ENCODE measurements around the gene TMEM186. TPM values are rescaled to one million over a fixed set of nuclear protein-coding genes. Genes with fewer than 3 reads are reported as not detected.
"Not testable (repeated sequence)": the region's sequence is repeated elsewhere in the genome, so short reads cannot be mapped to it uniquely, and the experiment has no call there.

TMEM186 gene
- total RNA-seq = 10 to 100 TPM; 11.9 to 12.6 TPM

GRCh38 chr16:8797364-8798173 lies at the start of gene TMEM186, which contains the start of gene PMM2:
TSS of gene TMEM186 (minus strand) at chr16:8797639. CDS start at chr16:8797614, 25 bp downstream.
TSS of gene PMM2 (plus strand) at chr16:8797839. CDS start at chr16:8797883, 44 bp downstream.
- H3K27me3 Mint-ChIP-seq = no peaks in the 10 kb centered on the region
- H3K36me3 Mint-ChIP-seq = peaks cover 8% of the 10 kb centered on the region
- H3K27ac Mint-ChIP-seq = peak within 1 kb of the TSS; percentile 89
- H3K4me3 Mint-ChIP-seq = peak within 1 kb of the TSS; percentile 93
- ATAC-seq (ENCODE audit: low read depth) (peak; percentile 98), DNase-seq (peak; percentile 90)
- POLR2A ChIA-PET = interaction anchor here (0.8 to 3.4 kb wide), 8 partner anchors 19 to 294 kb away, joined by 3 to 44 read pairs (median 4); partner anchors contain the start of genes ABAT, CARHSP1 and HAPSTR1
- peaks cover 34% of the 10 kb centered on the region for H3K4me1 Mint-ChIP-seq
- no peaks in the 10 kb centered on the region for H3K9me3 Mint-ChIP-seq

- Mint-ChIP-seq H3K4me3 (no peak overlapping the region), H3K4me1 (peaks cover 10% of the 10 kb centered on the region), H3K36me3 (peaks cover 15% of the 10 kb centered on the region), H3K9me3 (no peaks in the 10 kb centered on the region), H3K27ac (no peak overlapping the region), H3K27me3 (no peaks in the 10 kb centered on the region)
- ATAC-seq (ENCODE audit: low read depth) (no peak), DNase-seq (no peak)
- POLR2A ChIA-PET = interaction anchor here (0.7 kb wide), 1 partner anchor 250 kb away, joined by 3 read pairs; no protein-coding TSS in a partner anchor
Observed at GRCh38 chr16:8847145-8847544, 49.7 kb upstream of the TMEM186 start.

GRCh38 chr16:8846401-8846932 lies 49.0 kb upstream of the TMEM186 start:
- Mint-ChIP-seq H3K27me3 (no peaks in the 10 kb centered on the region), H3K4me1 (peaks cover 9% of the 10 kb centered on the region), H3K9me3 (no peaks in the 10 kb centered on the region), H3K4me3 (no peak overlapping the region), H3K36me3 (peaks cover 11% of the 10 kb centered on the region), H3K27ac (no peak overlapping the region)
- POLR2A ChIA-PET = no interaction called here
- DNase-seq (no peak), ATAC-seq (ENCODE audit: low read depth) (no peak)

- POLR2A ChIA-PET = no interaction called here
- H3K4me3 Mint-ChIP-seq = no peak overlapping the region
- ATAC-seq (ENCODE audit: low read depth) (no peak), DNase-seq (no peak)
- H3K9me3 Mint-ChIP-seq = no peaks in the 10 kb centered on the region
- H3K27ac Mint-ChIP-seq = no peak overlapping the region
- H3K36me3 Mint-ChIP-seq = peaks cover 9% of the 10 kb centered on the region
- H3K4me1 Mint-ChIP-seq = peaks cover 5% of the 10 kb centered on the region
- no peaks in the 10 kb centered on the region for H3K27me3 Mint-ChIP-seq
Observed at GRCh38 chr16:8845699-8846298, 48.4 kb upstream of the TMEM186 start.

- H3K27me3 Mint-ChIP-seq; H3K4me1 Mint-ChIP-seq; H3K27ac Mint-ChIP-seq; ATAC-seq (ENCODE audit: low read depth); DNase-seq; H3K36me3 Mint-ChIP-seq; H3K9me3 Mint-ChIP-seq; POLR2A ChIA-PET; H3K4me3 Mint-ChIP-seq: not testable (repeated sequence)
Observed at GRCh38 chr16:8843296-8843695, 45.9 kb upstream of the TMEM186 start.

GRCh38 chr16:8842016-8842415 lies 44.6 kb upstream of the TMEM186 start:
- POLR2A ChIA-PET; H3K4me1 Mint-ChIP-seq; H3K36me3 Mint-ChIP-seq; H3K27me3 Mint-ChIP-seq; ATAC-seq (ENCODE audit: low read depth); DNase-seq; H3K9me3 Mint-ChIP-seq; H3K27ac Mint-ChIP-seq; H3K4me3 Mint-ChIP-seq: not testable (repeated sequence)

- H3K36me3 Mint-ChIP-seq; H3K4me3 Mint-ChIP-seq; H3K27me3 Mint-ChIP-seq; H3K27ac Mint-ChIP-seq; H3K4me1 Mint-ChIP-seq; DNase-seq; H3K9me3 Mint-ChIP-seq; ATAC-seq (ENCODE audit: low read depth); POLR2A ChIA-PET: not testable (repeated sequence)
Observed at GRCh38 chr16:8837594-8837993, 40.2 kb upstream of the TMEM186 start.

- H3K4me3 Mint-ChIP-seq; POLR2A ChIA-PET; H3K27me3 Mint-ChIP-seq; ATAC-seq (ENCODE audit: low read depth); H3K4me1 Mint-ChIP-seq; DNase-seq; H3K27ac Mint-ChIP-seq; H3K36me3 Mint-ChIP-seq; H3K9me3 Mint-ChIP-seq: not testable (repeated sequence)
Observed at GRCh38 chr16:8836797-8837196, 39.4 kb upstream of the TMEM186 start.

- no peaks in the 10 kb centered on the region for H3K27me3 Mint-ChIP-seq
- DNase-seq (no peak), ATAC-seq (ENCODE audit: low read depth) (no peak)
- H3K4me3 Mint-ChIP-seq = no peak overlapping the region
- peaks cover 16% of the 10 kb centered on the region for H3K36me3 Mint-ChIP-seq
- peak overlapping the region; percentile 21 for H3K27ac Mint-ChIP-seq
- H3K9me3 Mint-ChIP-seq = no peaks in the 10 kb centered on the region
- POLR2A ChIA-PET = no interaction called here
- peaks cover 12% of the 10 kb centered on the region for H3K4me1 Mint-ChIP-seq
Observed at GRCh38 chr16:8832717-8833105, 35.3 kb upstream of the TMEM186 start.

- H3K4me3 Mint-ChIP-seq = no peak overlapping the region
- H3K27me3 Mint-ChIP-seq = no peaks in the 10 kb centered on the region
- DNase-seq (no peak), ATAC-seq (ENCODE audit: low read depth) (no peak)
- H3K9me3 Mint-ChIP-seq = no peaks in the 10 kb centered on the region
- POLR2A ChIA-PET = no interaction called here
- H3K36me3 Mint-ChIP-seq = peaks cover 16% of the 10 kb centered on the region
- peak overlapping the region; percentile 21 for H3K27ac Mint-ChIP-seq
- H3K4me1 Mint-ChIP-seq = peaks cover 12% of the 10 kb centered on the region
Observed at GRCh38 chr16:8831871-8832716, 34.7 kb upstream of the TMEM186 start.

- POLR2A ChIA-PET = no interaction called here
- no peak for DNase-seq
- no peaks in the 10 kb centered on the region for H3K9me3 Mint-ChIP-seq
- ATAC-seq (ENCODE audit: low read depth) = no peak
- H3K36me3 Mint-ChIP-seq = peaks cover 16% of the 10 kb centered on the region
- H3K27ac Mint-ChIP-seq = no peak overlapping the region
- no peaks in the 10 kb centered on the region for H3K27me3 Mint-ChIP-seq
- peaks cover 12% of the 10 kb centered on the region for H3K4me1 Mint-ChIP-seq
- H3K4me3 Mint-ChIP-seq = no peak overlapping the region
Observed at GRCh38 chr16:8831450-8831849, 34.0 kb upstream of the TMEM186 start.

- peaks cover 12% of the 10 kb centered on the region for H3K4me1 Mint-ChIP-seq
- no peaks in the 10 kb centered on the region for H3K9me3 Mint-ChIP-seq
- peaks cover 19% of the 10 kb centered on the region for H3K36me3 Mint-ChIP-seq
- DNase-seq (no peak), ATAC-seq (ENCODE audit: low read depth) (no peak)
- POLR2A ChIA-PET = no interaction called here
- H3K27ac Mint-ChIP-seq = no peak overlapping the region
- no peaks in the 10 kb centered on the region for H3K27me3 Mint-ChIP-seq
- H3K4me3 Mint-ChIP-seq = no peak overlapping the region
Observed at GRCh38 chr16:8828541-8829165, 31.2 kb upstream of the TMEM186 start.
